K562 (cell line): ENCODE measurements around the gene DCTN2. TPM values are rescaled to one million over a fixed set of nuclear protein-coding genes. Genes with fewer than 3 reads are reported as not detected.

Source experiments
- ARID1B ChIP-seq: fragments of 450-650 bp; IDR thresholded peaks from 2 replicates; pipeline ENCODE4 v1.6.1; 2016; ENCODE audit warnings: antibody characterized with exemption, mild to moderate bottlenecking, inconsistent platforms
- CTBP1 ChIP-seq: fragments of 450-650 bp; IDR thresholded peaks from 2 replicates; pipeline ENCODE4 v1.6.1; 2016; ENCODE audit warnings: borderline replicate concordance
- HDAC3 ChIP-seq: fragments of 450-650 bp; IDR thresholded peaks from 2 replicates; pipeline ENCODE4 v1.6.1; 2018; ENCODE audit warnings: borderline replicate concordance, mild to moderate bottlenecking, moderate library complexity; ENCODE audit not compliant: partially characterized antibody
- RCOR1 ChIP-seq, 2 experiments: IDR thresholded peaks; 2 replicates each; pipeline ENCODE4 v1.6.1; 2012; ENCODE audit warnings: low read depth in 2 of 2, low read length in 2 of 2, borderline replicate concordance in 1 of 2, improper control_type of control experiment in 1 of 2
- SRF ChIP-seq, 2 experiments: fragments of 250-450, 450-650 bp in 1 of 2; sonication (Bioruptor Pico) in 1 of 2; sonication (generic) in 1 of 2; formaldehyde crosslinking; IDR thresholded peaks; 2 replicates each; pipeline versions ENCODE4 v1.5.0 to v1.5.1; 2020 to 2022; ENCODE audit warnings: mild to moderate bottlenecking in 1 of 2, missing genetic modification reagents in 1 of 2
- WHSC1 ChIP-seq: IDR thresholded peaks from one replicate; pipeline ENCODE4 v1.6.1; 2012; ENCODE audit warnings: low read length, control low read depth, inconsistent platforms
- polyA plus RNA-seq, 8 experiments: library from polyadenylated mRNA; depleted of rRNA in 4 of 8; stranded (reverse) in 5 of 8; unstranded in 3 of 8; fragments of >200 nt; fragmentation: Nextera tagmentation in 2 of 8; fragmentation: Illumina TruSeq in 1 of 8; extraction: Ambion mirVana in 2 of 8; extraction: Trizol in 1 of 8; gene quantifications; 2 replicates each; pipeline versions ENCODE4 v1.2.1 to v1.2.3, GENCODE V29; 2011 to 2014; ENCODE audit warnings: inconsistent platforms in 1 of 8, missing spikeins in 1 of 8
- total RNA-seq, 7 experiments: library from RNA; depleted of rRNA in 6 of 7; stranded (reverse); fragments of >200 nt in 6 of 7; fragmentation: Illumina TruSeq in 2 of 7; extraction: Trizol in 2 of 7; gene quantifications; 2 replicates each; pipeline versions ENCODE4 v1.2.1 to v1.2.3, GENCODE V29; 2011 to 2021; ENCODE audit warnings: low replicate concordance in 1 of 7
- TF ChIP-seq, protein P1 (sequence below), 2 experiments: fragments of 450-650 bp; IDR thresholded peaks; 2 replicates each; pipeline ENCODE4 v1.6.1; 2016; ENCODE audit warnings: mild to moderate bottlenecking in 2 of 2, borderline replicate concordance in 1 of 2, low read depth in 1 of 2, moderate library complexity in 1 of 2
- TF ChIP-seq, protein P2 (sequence below): fragments of 250-450 bp; sonication (Bioruptor Pico); IDR thresholded peaks from 2 replicates; pipeline ENCODE4 v1.5.1; 2021; ENCODE audit warnings: mild to moderate bottlenecking
- TF ChIP-seq, protein P3 (sequence below): fragments of 450-650 bp; formaldehyde crosslinking; IDR thresholded peaks from 2 replicates; pipeline ENCODE4 v1.4.0; 2020; ENCODE audit warnings: mild to moderate bottlenecking, mixed read lengths
- TF ChIP-seq, protein P4 (sequence below): fragments of 200-800 bp; sonication (Bioruptor generic); IDR thresholded peaks from 2 replicates; pipeline ENCODE4 v1.6.1; 2017; ENCODE audit warnings: missing genetic modification characterization, missing compliant biosample characterization

Gene DCTN2
- total and polyA plus RNA-seq, 9 of the 15 experiments (the other 6 are each of a cell fraction or from before 2014, with no cell fraction given) = 43.6 to 270 (median 125) TPM

DNA sequence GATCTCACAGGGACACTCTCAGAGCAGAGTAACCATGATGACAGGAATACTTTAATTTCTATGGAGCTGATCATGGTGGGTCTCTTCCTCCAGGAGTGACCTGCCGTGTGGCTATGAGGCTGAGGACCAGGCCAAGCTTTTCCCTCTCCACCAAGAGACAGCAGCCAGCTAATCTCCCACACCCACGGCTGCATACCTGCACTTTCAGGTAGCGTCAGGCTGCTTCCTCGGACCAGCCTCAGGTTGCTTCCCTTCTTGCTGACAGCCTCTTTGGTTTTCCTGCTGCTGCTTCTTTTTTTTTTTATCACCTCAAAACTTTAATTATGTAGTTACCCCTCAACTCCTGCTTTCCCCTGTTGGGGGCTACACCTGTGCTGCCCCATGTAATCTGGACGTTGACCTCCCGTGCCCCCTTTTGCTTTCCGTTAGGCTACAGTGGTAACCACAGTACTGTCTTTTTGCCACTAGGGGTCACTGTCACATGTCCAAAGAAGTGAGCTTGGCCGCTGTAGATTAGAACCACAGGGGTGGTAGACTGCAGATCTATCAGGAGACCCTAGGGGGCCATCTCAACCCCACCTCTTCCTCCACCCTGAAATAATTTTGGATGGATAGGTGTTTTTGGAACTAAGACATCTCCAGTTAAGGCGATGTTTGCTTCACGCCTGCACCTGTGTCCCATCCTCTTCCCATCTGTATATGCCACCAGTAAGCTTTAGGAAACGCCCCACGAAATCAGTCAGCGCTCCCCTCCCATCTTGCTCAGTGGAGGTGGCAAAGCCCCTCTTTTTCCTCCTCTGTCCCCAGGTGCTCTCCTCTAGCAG lies 36.2 kb upstream of the DCTN2 start (continued):
- TF ChIP-seq, protein P1, sequence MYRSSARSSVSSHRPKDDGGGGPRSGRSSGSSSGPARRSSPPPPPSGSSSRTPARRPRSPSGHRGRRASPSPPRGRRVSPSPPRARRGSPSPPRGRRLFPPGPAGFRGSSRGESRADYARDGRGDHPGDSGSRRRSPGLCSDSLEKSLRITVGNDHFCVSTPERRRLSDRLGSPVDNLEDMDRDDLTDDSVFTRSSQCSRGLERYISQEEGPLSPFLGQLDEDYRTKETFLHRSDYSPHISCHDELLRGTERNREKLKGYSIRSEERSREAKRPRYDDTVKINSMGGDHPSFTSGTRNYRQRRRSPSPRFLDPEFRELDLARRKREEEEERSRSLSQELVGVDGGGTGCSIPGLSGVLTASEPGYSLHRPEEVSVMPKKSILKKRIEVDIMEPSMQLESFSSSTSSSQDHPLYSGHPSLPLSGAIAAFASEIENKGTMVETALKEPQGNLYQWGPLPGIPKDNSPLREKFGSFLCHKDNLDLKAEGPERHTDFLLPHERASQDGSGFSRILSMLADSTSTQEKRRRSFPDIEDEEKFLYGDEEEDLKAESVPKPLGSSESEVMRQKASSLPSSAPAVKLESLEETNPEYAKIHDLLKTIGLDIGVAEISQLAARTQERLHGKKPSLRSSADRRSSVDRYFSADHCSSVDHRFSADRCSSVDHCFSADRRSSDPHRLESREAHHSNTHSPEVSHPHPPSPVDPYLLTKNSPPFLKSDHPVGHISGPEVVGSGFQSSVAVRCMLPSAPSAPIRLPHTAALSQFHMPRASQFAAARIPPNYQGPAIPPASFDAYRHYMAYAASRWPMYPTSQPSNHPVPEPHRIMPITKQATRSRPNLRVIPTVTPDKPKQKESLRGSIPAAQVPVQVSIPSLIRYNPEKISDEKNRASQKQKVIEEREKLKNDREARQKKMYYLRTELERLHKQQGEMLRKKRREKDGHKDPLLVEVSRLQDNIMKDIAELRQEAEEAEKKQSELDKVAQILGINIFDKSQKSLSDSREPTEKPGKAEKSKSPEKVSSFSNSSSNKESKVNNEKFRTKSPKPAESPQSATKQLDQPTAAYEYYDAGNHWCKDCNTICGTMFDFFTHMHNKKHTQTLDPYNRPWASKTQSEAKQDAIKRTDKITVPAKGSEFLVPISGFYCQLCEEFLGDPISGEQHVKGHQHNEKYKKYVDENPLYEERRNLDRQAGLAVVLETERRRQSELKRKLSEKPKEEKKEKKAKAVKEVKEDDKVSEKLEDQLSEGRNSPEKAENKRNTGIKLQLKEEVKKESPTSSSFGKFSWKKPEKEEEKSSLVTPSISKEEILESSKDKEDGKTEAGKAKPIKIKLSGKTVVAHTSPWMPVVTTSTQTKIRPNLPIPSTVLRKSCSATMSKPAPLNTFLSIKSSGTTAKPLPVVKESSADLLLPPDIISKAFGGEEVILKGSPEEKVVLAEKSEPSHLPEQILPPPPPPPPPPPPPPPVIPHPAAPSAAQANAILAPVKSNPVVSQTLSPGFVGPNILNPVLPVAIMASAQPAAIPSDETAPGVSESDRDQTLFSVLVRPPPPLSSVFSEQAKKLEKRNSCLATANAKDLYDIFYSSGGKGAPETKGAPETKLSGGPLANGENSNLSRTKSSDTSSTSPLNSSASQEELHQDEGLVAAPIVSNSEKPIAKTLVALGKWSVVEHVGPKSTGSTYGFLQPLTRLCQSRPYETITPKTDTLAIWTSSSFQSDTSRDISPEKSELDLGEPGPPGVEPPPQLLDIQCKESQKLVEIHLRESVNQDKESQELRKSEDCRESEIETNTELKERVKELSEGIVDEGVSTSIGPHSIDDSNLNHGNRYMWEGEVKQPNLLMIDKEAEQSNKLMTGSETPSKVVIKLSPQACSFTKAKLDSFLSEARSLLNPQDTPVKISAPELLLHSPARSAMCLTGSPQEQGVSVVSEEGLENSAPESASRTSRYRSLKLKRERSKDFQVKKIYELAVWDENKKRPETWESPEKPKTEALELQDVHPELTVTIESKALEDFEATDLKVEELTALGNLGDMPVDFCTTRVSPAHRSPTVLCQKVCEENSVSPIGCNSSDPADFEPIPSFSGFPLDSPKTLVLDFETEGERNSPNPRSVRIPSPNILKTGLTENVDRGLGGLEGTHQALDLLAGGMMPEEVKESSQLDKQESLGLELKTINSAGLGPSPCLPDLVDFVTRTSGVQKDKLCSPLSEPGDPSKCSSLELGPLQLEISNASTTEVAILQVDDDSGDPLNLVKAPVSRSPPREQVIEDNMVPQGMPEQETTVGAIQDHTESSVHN (IDR thresholded peaks at IDR 0.05; ENCODE audit: borderline replicate concordance in 1 of 2, low read depth in 1 of 2) = no peak
- TF ChIP-seq RCOR1 (IDR thresholded peaks at IDR 0.05; ENCODE audit: borderline replicate concordance in 1 of 2, low read depth in 2 of 2, low read length in 2 of 2) (peak in 1 of 2 experiments; percentile 75; a peak in 2 of 4 replicates), CTBP1 (peak; percentile 56; the same call in 1 of the 2 replicates), HDAC3 (no peak), WHSC1 (no peak), ARID1B (0 out of 2 replicates have a peak, but pooled peaks have one; percentile 9), SRF (CRISPR knock-in tag; IDR thresholded peaks at IDR 0.05) (peak in 1 of 2 experiments; percentile 14; a peak in 1 of 4 replicates)
- TF ChIP-seq, protein P2, sequence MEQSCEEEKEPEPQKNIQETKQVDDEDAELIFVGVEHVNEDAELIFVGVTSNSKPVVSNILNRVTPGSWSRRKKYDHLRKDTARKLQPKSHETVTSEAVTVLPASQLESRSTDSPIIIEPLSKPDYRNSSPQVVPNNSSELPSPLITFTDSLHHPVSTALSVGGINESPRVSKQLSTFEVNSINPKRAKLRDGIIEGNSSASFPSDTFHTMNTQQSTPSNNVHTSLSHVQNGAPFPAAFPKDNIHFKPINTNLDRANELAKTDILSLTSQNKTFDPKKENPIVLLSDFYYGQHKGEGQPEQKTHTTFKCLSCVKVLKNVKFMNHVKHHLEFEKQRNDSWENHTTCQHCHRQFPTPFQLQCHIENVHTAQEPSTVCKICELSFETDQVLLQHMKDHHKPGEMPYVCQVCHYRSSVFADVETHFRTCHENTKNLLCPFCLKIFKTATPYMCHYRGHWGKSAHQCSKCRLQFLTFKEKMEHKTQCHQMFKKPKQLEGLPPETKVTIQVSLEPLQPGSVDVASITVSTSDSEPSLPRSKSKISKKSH = no peak
- TF ChIP-seq, protein P3, sequence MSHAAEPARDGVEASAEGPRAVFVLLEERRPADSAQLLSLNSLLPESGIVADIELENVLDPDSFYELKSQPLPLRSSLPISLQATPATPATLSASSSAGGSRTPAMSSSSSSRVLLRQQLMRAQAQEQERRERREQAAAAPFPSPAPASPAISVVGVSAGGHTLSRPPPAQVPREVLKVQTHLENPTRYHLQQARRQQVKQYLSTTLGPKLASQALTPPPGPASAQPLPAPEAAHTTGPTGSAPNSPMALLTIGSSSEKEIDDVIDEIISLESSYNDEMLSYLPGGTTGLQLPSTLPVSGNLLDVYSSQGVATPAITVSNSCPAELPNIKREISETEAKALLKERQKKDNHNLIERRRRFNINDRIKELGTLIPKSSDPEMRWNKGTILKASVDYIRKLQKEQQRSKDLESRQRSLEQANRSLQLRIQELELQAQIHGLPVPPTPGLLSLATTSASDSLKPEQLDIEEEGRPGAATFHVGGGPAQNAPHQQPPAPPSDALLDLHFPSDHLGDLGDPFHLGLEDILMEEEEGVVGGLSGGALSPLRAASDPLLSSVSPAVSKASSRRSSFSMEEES = 0 out of 2 replicates have a peak, but pooled peaks have one; percentile 3
- TF ChIP-seq, protein P4, sequence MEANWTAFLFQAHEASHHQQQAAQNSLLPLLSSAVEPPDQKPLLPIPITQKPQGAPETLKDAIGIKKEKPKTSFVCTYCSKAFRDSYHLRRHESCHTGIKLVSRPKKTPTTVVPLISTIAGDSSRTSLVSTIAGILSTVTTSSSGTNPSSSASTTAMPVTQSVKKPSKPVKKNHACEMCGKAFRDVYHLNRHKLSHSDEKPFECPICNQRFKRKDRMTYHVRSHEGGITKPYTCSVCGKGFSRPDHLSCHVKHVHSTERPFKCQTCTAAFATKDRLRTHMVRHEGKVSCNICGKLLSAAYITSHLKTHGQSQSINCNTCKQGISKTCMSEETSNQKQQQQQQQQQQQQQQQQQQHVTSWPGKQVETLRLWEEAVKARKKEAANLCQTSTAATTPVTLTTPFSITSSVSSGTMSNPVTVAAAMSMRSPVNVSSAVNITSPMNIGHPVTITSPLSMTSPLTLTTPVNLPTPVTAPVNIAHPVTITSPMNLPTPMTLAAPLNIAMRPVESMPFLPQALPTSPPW = peak; percentile 56
